ENCODE data around the gene CSTPP1. TPM values are rescaled to one million over a fixed set of nuclear protein-coding genes. Genes with fewer than 3 reads are reported as not detected.

Gene CSTPP1
- total RNA-seq, 1 donor from 2014 or later, result 32.7 TPM

GRCh38 chr11:47105541-47105940 is 169.0 kb downstream of the CSTPP1 start:
- H3K4me1 Mint-ChIP-seq, result peaks cover 76% of the 10 kb centered on the region
- no peak for TF ChIP-seq EZH2 (IDR thresholded peaks at IDR 0.05)
- no peak for TF ChIP-seq EZH2phosphoT487 (IDR thresholded peaks at IDR 0.05)
- no peak for TF ChIP-seq CTCF (IDR thresholded peaks at IDR 0.05)

GRCh38 chr11:47105974-47106373 is 169.4 kb downstream of the CSTPP1 start:
- H3K4me3 ChIP-seq, result no peak overlapping the region
- H3K9me3 Mint-ChIP-seq, result no peaks in the 10 kb centered on the region
- peaks cover 67% of the 10 kb centered on the region for H3K4me1 ChIP-seq
- H3K9ac ChIP-seq, result no peak overlapping the region
- H3K27ac ChIP-seq, result no peak overlapping the region
- peaks cover 78% of the 10 kb centered on the region for H3K4me1 Mint-ChIP-seq
- H3K4me2 ChIP-seq, result no peak overlapping the region
- H3K27ac Mint-ChIP-seq, result no peak overlapping the region
- H3K36me3 ChIP-seq, result no peaks in the 10 kb centered on the region
- H3K4me3 Mint-ChIP-seq, result no peak overlapping the region
- H3F3A ChIP-seq (ENCODE audit: low read depth), result peaks cover 44% of the 10 kb centered on the region
- H2AFZ ChIP-seq (replicated peaks), result no peak overlapping the region
- H3K36me3 Mint-ChIP-seq, result peaks cover under 1% of the 10 kb centered on the region
- TF ChIP-seq EZH2 (IDR thresholded peaks at IDR 0.05), result no peak
- no peak for TF ChIP-seq CTCF (IDR thresholded peaks at IDR 0.05)
- TF ChIP-seq EZH2phosphoT487 (IDR thresholded peaks at IDR 0.05), result no peak
- DNase-seq (ENCODE audit: low spot score), result no peak
- H3K79me2 ChIP-seq (ENCODE audit: low read depth), result no peaks in the 10 kb centered on the region
- H3K27me3 ChIP-seq, result no peaks in the 10 kb centered on the region
- no peaks in the 10 kb centered on the region for H3K27me3 Mint-ChIP-seq (ENCODE audit: insufficient read depth, low read depth)
- no peaks in the 10 kb centered on the region for H4K20me1 ChIP-seq (ENCODE audit: low read depth)
- no peaks in the 10 kb centered on the region for H3K9me3 ChIP-seq (ENCODE audit: low read depth)

More at GRCh38 chr11:47105541-47105940, 169.0 kb downstream of the CSTPP1 start:
- H3F3A ChIP-seq (ENCODE audit: low read depth), result peaks cover 44% of the 10 kb centered on the region
- Mint-ChIP-seq H3K9me3 (no peaks in the 10 kb centered on the region), H3K27ac (no peak overlapping the region), H3K36me3 (no peaks in the 10 kb centered on the region), H3K27me3 (ENCODE audit: insufficient read depth, low read depth) (no peaks in the 10 kb centered on the region), H3K4me3 (no peak overlapping the region)
- H3K79me2 ChIP-seq (ENCODE audit: low read depth), result no peaks in the 10 kb centered on the region
- no peaks in the 10 kb centered on the region for H3K9me3 ChIP-seq (ENCODE audit: low read depth)
- no peaks in the 10 kb centered on the region for H4K20me1 ChIP-seq (ENCODE audit: low read depth)
- DNase-seq (ENCODE audit: low spot score), result no peak
- no peak overlapping the region for H3K27ac ChIP-seq
- no peak overlapping the region for H3K9ac ChIP-seq
- no peaks in the 10 kb centered on the region for H3K27me3 ChIP-seq
- no peak overlapping the region for H3K4me3 ChIP-seq
- H2AFZ ChIP-seq (replicated peaks), result no peak overlapping the region
- peaks cover 67% of the 10 kb centered on the region for H3K4me1 ChIP-seq
- H3K4me2 ChIP-seq, result no peak overlapping the region
- no peaks in the 10 kb centered on the region for H3K36me3 ChIP-seq

- Histone ChIP-seq H3F3A (ENCODE audit: low read depth) (peaks cover 37% of the 10 kb centered on the region), H4K20me1 (ENCODE audit: low read depth) (no peaks in the 10 kb centered on the region), H3K4me3 (no peak overlapping the region), H3K36me3 (no peaks in the 10 kb centered on the region), H3K27ac (peak overlapping the region; percentile 47), H3K4me1 (peaks cover 64% of the 10 kb centered on the region), H2AFZ (replicated peaks) (no peak overlapping the region), H3K9ac (no peak overlapping the region), H3K9me3 (ENCODE audit: low read depth) (no peaks in the 10 kb centered on the region), H3K4me2 (peak overlapping the region; percentile 44), H3K79me2 (ENCODE audit: low read depth) (no peaks in the 10 kb centered on the region), H3K27me3 (no peaks in the 10 kb centered on the region)
- H3K4me1 Mint-ChIP-seq, result peaks cover 79% of the 10 kb centered on the region
- peak; percentile 39 for DNase-seq (ENCODE audit: low spot score)
- peaks cover 7% of the 10 kb centered on the region for H3K36me3 Mint-ChIP-seq
- peak overlapping the region; percentile 76 for H3K27ac Mint-ChIP-seq
- no peaks in the 10 kb centered on the region for H3K27me3 Mint-ChIP-seq (ENCODE audit: insufficient read depth, low read depth)
- no peaks in the 10 kb centered on the region for H3K9me3 Mint-ChIP-seq
- peak overlapping the region; percentile 59 for H3K4me3 Mint-ChIP-seq
- TF ChIP-seq EZH2phosphoT487 (IDR thresholded peaks at IDR 0.05) (no peak), CTCF (IDR thresholded peaks at IDR 0.05) (no peak), EZH2 (IDR thresholded peaks at IDR 0.05) (no peak)
Measured at GRCh38 chr11:47106798-47107411, 170.3 kb downstream of the CSTPP1 start.
